Sigmoid colon (tissue), 4 donors: ENCODE measurements around the gene CYCS.

Experiments
- EP300 ChIP-seq, 4 donors: sonication (generic); formaldehyde crosslinking; IDR thresholded peaks; one replicate each; pipeline ENCODE4 v1.6.1; 2017; ENCODE audit warnings: antibody characterized with exemption in 4 of 4
- POLR2A ChIP-seq, 2 donors: fragments of 450-650 bp; IDR thresholded peaks; one replicate each; pipeline ENCODE4 v1.6.1; 2016; ENCODE audit warnings: antibody characterized with exemption in 2 of 2, mild to moderate bottlenecking in 2 of 2, moderate library complexity in 2 of 2
- POLR2AphosphoS5 ChIP-seq, 4 donors: sonication (generic); formaldehyde crosslinking; IDR thresholded peaks; one replicate each; pipeline ENCODE4 v1.6.1; 2017; ENCODE audit warnings: antibody characterized with exemption in 4 of 4
- TF ChIP-seq, protein P1 (sequence below), 4 experiments: fragments of 450-650 bp in 3 of 4; fragments of 200-600 bp in 1 of 4; IDR thresholded peaks; one replicate each; pipeline ENCODE4 v1.5.1; 2016 to 2019; ENCODE audit warnings: antibody characterized with exemption in 4 of 4, mild to moderate bottlenecking in 3 of 4, moderate library complexity in 2 of 4

DNA sequence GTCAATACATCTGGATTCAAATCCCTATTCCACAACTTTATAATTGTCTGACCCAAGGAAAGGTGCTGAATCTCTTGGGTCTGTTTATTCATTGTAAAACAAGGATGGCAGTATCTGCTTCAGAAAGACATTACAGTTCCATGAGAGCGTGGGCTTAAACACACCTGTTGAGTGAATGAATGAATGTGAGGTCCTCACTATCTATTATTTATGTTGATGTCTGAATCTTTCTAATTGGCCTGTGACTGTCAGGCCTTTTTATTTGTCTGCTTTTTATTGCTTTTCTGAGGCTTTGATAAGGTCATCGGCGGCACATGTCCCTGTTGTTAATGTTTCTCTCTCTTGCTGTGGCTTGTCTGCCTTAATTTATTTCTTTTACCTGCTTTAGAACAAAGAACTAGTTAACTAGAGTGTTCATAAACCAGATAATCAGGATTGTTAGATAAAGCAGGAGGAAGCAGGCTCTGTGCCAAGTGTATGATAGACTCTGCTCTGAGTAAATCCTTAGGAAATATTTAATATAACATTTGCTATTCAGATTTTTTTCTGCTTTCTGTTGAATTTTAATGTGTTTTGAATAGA, 42.3 kb upstream of the CYCS start:
- TF ChIP-seq, protein P1, sequence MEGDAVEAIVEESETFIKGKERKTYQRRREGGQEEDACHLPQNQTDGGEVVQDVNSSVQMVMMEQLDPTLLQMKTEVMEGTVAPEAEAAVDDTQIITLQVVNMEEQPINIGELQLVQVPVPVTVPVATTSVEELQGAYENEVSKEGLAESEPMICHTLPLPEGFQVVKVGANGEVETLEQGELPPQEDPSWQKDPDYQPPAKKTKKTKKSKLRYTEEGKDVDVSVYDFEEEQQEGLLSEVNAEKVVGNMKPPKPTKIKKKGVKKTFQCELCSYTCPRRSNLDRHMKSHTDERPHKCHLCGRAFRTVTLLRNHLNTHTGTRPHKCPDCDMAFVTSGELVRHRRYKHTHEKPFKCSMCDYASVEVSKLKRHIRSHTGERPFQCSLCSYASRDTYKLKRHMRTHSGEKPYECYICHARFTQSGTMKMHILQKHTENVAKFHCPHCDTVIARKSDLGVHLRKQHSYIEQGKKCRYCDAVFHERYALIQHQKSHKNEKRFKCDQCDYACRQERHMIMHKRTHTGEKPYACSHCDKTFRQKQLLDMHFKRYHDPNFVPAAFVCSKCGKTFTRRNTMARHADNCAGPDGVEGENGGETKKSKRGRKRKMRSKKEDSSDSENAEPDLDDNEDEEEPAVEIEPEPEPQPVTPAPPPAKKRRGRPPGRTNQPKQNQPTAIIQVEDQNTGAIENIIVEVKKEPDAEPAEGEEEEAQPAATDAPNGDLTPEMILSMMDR (IDR thresholded peaks at IDR 0.05): no peak
- TF ChIP-seq EP300 (IDR thresholded peaks at IDR 0.05) (no peak), POLR2A (IDR thresholded peaks at IDR 0.05) (no peak), POLR2AphosphoS5 (IDR thresholded peaks at IDR 0.05) (no peak)
